H54 (cell line): ENCODE data around the gene DPYD.

ENCODE experiments used
- DNase-seq: peaks from one replicate; pipeline ENCODE4 v3.0.0; 2011; ENCODE audit warnings: low spot score, mixed read lengths; ENCODE audit not compliant: insufficient read length
- FAIRE-seq: peaks from 3 replicates; lab custom pipeline; 2011; peaks lifted over from hg19 to GRCh38; lab: Jason Lieb, UNC
- POLR2A ChIP-seq: IDR thresholded peaks from 2 replicates; pipeline ENCODE4 v1.6.1; 2011; ENCODE audit warnings: low read depth, mild to moderate bottlenecking, low read length

The DPYD gene

GRCh38 chr1:97898948-97899347 is 21.9 kb downstream of the DPYD start:
- FAIRE-seq (no peak), DNase-seq (no peak)
- TF ChIP-seq POLR2A: no peak

- FAIRE-seq: no peak
- TF ChIP-seq POLR2A: no peak
- no peak for DNase-seq
These were observed 25.6 kb downstream of the DPYD start for GRCh38 chr1:97895278-97895677.

GRCh38 chr1:97893844-97894243 is 27.0 kb downstream of the DPYD start:
- FAIRE-seq (peak; percentile 92), DNase-seq (no peak)

GRCh38 chr1:97886199-97886598 is 34.6 kb downstream of the DPYD start:
- TF ChIP-seq POLR2A: no peak
- DNase-seq: no peak
- no peak for FAIRE-seq

More at GRCh38 chr1:97893844-97894243, 27.0 kb downstream of the DPYD start:
- TF ChIP-seq POLR2A: no peak

- DNase-seq (no peak), FAIRE-seq (no peak)
- TF ChIP-seq POLR2A: no peak
These were observed 37.0 kb downstream of the DPYD start for GRCh38 chr1:97883823-97884222.

- no peak for TF ChIP-seq POLR2A
- DNase-seq (no peak), FAIRE-seq (peak; percentile 15)
These were observed 43.5 kb downstream of the DPYD start for GRCh38 chr1:97877307-97877706.

- DNase-seq (no peak), FAIRE-seq (peak; percentile 55)
- TF ChIP-seq POLR2A: no peak
These were observed 44.8 kb downstream of the DPYD start for GRCh38 chr1:97875996-97876395.

- FAIRE-seq (no peak), DNase-seq (no peak)
- no peak for TF ChIP-seq POLR2A
These were observed 50.2 kb downstream of the DPYD start for GRCh38 chr1:97870589-97870988.

- FAIRE-seq: no peak
- TF ChIP-seq POLR2A: no peak
These were observed 51.4 kb downstream of the DPYD start for GRCh38 chr1:97869441-97869840.

GRCh38 chr1:97867127-97867526 is 53.7 kb downstream of the DPYD start:
- no peak for DNase-seq
- FAIRE-seq: no peak
- no peak for TF ChIP-seq POLR2A

More at GRCh38 chr1:97869441-97869840, 51.4 kb downstream of the DPYD start:
- no peak for DNase-seq

- DNase-seq (no peak), FAIRE-seq (no peak)
- TF ChIP-seq POLR2A: no peak
These were observed 56.2 kb downstream of the DPYD start for GRCh38 chr1:97864615-97865014.

- DNase-seq (no peak), FAIRE-seq (no peak)
- no peak for TF ChIP-seq POLR2A
These were observed 67.6 kb downstream of the DPYD start for GRCh38 chr1:97853221-97853620.

- peak; percentile 30 for DNase-seq
- TF ChIP-seq POLR2A: no peak
- peak; percentile 96 for FAIRE-seq
These were observed 71.2 kb downstream of the DPYD start for GRCh38 chr1:97849345-97850340.

- no peak for FAIRE-seq
- no peak for DNase-seq
- no peak for TF ChIP-seq POLR2A
These were observed 75.0 kb downstream of the DPYD start for GRCh38 chr1:97845805-97846204.
